Epithelial cell of proximal tubule (primary cell): ENCODE measurements around the gene MEOX1. TPM values are rescaled to one million over a fixed set of nuclear protein-coding genes. Genes with fewer than 3 reads are reported as not detected.

Source experiments
- DNase-seq: peaks from one replicate; pipeline ENCODE4 v3.0.0-alpha.2; 2011; ENCODE audit warnings: low read depth
- H3K4me3 ChIP-seq: 2 replicates; pipeline ENCODE4 v1.5.1; 2011; ENCODE audit warnings: low read depth, mild to moderate bottlenecking, low read length
- total RNA-seq: library from RNA; depleted of rRNA; stranded (reverse); fragments of >200 nt; gene quantifications from 2 replicates; pipeline ENCODE4 v1.2.3, GENCODE V29; 2015
- TF ChIP-seq, protein P1 (sequence below): conservative IDR thresholded peaks from 2 replicates; pipeline ENCODE4 v1.5.1; 2012; ENCODE audit warnings: low read depth, mild to moderate bottlenecking, low read length

MEOX1 gene
- total RNA-seq, 1 donor from 2014 or later, result not detected

DNA sequence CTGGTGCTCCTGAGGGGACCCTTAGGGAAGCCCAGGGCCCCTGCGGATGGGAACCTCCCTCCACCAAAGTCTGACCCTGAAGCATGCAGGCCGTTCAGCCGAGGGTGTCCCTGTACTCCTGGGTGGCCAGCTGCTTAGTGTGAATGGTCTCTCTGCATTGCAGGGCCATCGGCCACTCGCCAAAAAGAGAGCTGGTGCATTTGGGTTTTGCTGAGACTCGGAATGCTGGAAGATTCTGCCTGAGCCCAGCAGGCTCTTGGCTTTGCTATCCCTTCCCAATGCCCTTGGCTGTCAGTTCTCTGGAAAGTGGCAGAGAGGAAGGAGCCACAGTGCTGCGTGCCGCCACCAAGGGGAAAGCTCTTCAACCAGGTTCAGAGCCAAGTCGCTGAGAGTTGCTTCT lies 2.8 kb downstream of the MEOX1 start:
- TF ChIP-seq, protein P1, sequence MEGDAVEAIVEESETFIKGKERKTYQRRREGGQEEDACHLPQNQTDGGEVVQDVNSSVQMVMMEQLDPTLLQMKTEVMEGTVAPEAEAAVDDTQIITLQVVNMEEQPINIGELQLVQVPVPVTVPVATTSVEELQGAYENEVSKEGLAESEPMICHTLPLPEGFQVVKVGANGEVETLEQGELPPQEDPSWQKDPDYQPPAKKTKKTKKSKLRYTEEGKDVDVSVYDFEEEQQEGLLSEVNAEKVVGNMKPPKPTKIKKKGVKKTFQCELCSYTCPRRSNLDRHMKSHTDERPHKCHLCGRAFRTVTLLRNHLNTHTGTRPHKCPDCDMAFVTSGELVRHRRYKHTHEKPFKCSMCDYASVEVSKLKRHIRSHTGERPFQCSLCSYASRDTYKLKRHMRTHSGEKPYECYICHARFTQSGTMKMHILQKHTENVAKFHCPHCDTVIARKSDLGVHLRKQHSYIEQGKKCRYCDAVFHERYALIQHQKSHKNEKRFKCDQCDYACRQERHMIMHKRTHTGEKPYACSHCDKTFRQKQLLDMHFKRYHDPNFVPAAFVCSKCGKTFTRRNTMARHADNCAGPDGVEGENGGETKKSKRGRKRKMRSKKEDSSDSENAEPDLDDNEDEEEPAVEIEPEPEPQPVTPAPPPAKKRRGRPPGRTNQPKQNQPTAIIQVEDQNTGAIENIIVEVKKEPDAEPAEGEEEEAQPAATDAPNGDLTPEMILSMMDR, result no peak
- H3K4me3 ChIP-seq, result no peak overlapping the region
- DNase-seq, result no peak

DNA sequence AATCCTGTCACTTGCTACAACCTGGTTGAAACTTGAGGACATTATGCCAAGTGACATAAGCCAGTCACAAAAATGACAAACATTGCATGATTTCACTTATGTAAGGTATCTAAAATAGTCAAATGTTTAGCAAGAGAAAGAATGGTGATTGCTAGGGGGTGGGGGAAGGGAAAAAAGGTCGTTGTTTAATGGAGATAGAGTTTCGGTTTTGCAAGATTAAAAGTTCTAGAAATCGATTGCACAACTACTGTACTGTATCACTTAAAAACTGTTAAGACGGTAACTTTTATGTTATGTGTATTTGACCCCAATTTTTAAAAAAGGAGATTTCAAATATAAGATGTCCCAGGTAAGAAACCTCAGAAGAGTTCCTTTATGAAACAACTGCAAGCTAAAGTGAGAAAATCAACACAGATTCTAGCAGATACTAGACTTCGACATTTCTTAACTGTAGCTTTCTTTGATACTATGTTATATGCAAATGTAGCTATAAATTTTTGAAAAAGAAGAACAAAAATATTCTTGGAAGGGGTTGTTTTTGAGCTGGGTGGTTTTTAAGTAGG lies 5.9 kb downstream of the MEOX1 start:
- TF ChIP-seq, protein P1, result no peak
- H3K4me3 ChIP-seq, result no peak overlapping the region
- DNase-seq, result no peak

DNA sequence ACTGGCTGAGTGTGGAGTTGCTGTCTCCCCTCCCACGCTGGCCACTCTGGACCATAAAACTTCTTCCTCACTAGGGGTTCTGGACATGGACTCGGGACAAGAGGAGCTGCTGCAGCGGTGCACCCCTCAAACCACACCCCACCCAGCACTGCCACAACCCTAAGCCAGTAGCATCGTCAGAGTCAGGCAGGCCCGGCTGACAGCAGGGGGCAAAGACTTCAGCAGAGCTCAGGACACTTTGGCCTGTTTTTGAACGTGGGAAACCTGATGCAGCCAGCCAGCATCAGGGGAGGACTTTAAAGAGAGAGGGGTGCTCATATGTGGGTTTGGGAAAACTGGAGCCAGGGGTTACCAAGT lies 9.6 kb downstream of the MEOX1 start:
- H3K4me3 ChIP-seq, result no peak overlapping the region
- TF ChIP-seq, protein P1, result no peak
- no peak for DNase-seq

DNA sequence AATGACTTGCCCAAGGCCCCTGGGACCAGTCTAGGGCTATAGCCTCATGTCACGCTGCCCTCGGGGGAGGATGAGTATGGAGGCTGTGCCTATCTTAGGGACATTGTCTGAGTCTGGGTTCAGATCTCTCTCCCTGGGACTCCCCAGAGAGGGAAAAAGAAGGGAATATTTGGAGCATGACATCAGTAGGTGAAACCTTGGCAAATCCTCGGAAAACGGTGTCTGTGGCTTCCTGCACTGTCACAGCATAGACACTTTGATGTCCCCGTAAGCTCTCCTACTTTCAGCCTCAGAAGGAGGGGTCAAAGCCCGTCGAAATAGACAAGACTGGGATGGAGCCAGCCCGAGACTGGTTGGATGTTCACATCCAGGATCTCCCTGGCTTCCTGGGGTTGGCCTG lies 11.3 kb downstream of the MEOX1 start:
- H3K4me3 ChIP-seq, result no peak overlapping the region
- DNase-seq, result no peak
- TF ChIP-seq, protein P1, result no peak

DNA sequence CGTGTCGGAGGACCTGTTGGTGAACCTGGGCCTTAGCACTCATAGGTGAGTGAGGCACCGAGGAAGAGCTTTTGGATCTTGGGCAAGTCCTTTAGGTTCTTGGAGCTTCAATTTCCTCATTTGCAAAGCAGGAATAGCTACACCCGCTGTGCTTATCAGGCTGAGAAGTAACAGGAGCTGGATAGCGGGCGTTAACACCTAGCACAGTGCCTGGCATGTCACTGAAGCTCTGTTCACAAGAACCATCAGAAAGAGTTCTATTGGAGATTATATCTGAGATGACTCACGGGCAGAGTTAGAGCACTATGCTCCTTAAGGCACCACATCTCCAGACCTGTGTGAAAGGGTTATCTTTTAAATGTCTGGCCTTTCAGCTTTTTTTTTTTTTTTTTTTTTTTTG lies 12.8 kb downstream of the MEOX1 start:
- TF ChIP-seq, protein P1, result no peak
- no peak overlapping the region for H3K4me3 ChIP-seq
- DNase-seq, result no peak

DNA sequence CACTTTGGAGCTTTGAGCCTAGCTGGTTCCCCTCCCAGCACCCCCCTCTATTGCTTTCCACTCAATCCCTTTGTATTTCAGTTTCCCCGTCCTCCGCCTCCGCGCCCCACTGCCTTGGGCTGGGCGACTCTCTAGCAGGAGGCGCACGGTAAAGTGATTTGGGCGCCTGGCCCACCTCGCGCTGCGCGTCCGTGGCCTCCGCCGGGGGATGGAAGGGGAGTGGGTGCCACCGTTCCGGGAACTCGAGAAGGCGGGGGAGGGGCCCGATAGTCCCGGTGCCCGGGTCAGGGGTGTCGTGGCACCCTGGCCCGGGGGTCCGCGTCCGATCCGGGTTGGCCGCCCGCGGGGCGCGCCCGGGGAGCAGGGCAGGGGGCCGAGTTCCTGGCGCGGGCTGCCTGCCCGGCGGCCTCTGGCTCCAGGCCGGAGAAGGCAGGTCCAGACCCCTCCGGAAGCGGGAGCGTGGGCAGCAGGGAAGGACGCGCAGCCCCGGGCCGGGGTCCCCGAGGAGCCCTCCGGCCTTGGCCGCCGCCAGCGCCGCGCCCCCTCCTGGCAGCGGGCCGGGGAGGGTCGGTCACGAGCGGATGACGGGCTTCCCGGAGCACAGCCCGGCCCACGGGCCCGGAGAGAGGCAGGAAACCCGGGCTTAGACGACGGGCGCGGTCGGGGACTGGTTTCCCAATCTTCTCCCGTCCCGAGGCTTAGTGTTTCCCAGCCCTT lies 15.8 kb downstream of the MEOX1 start:
- DNase-seq, result no peak
- TF ChIP-seq, protein P1, result no peak
- H3K4me3 ChIP-seq, result peak overlapping the region; percentile 31

DNA sequence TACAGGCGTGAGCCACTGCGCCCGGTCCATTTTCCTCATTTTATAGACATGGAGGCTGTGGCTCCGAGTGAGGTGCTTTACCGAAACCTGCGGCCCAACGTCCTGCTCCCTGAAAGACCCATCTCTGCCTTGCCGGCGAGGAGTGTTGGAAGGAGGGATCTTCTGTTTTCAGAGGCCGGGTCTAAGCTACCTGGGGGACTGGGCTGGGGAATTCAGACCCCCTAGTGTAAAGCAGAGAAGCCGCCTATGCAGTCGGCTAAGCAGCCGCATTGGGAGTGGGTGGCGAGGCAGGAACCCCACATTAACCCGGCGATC lies 16.3 kb downstream of the MEOX1 start:
- no peak overlapping the region for H3K4me3 ChIP-seq
- TF ChIP-seq, protein P1, result no peak
- no peak for DNase-seq
